Measurements from ENCODE around the gene SFSWAP. TPM values are rescaled to one million over a fixed set of nuclear protein-coding genes. Genes with fewer than 3 reads are reported as not detected.

SFSWAP gene
- total and polyA plus RNA-seq, 2 experiments from 2014 or later, result 21.4 to 25.1 TPM

Small RNA genes within 50 kb of the gene (small RNA-seq; reads per million reads assigned to genes)
- gene RNA5SP377 (not detected), gene RNA5SP378 (not detected), gene RNU6-1017P (not detected)

Other genes starting within 250 kb of the SFSWAP start
- 0.40 and 0.44 TPM in 2 replicates for gene MMP17, start 117.3 kb downstream of the SFSWAP start, total RNA-seq
- gene MMP17, start 117.3 kb downstream of the SFSWAP start, polyA plus RNA-seq, result 0.42 and 0.78 TPM in 2 replicates
- gene ULK1, start 183.5 kb downstream of the SFSWAP start, total RNA-seq, result 9.4 and 9.8 TPM in 2 replicates
- gene ULK1, start 183.5 kb downstream of the SFSWAP start, polyA plus RNA-seq, result 11.0 and 14.8 TPM in 2 replicates
- 8.9 and 10.7 TPM in 2 replicates for gene PUS1, start 218.2 kb downstream of the SFSWAP start, total RNA-seq
- gene PUS1, start 218.2 kb downstream of the SFSWAP start, polyA plus RNA-seq, result 10.2 and 10.6 TPM in 2 replicates
- gene EP400, start 238.9 kb downstream of the SFSWAP start, total RNA-seq, result 9.5 and 12.3 TPM in 2 replicates
- gene EP400, start 238.9 kb downstream of the SFSWAP start, polyA plus RNA-seq, result 10.3 and 15.1 TPM in 2 replicates

Data from hepatocyte (in vitro differentiated cells).